A549 (cell line): Measurements from ENCODE around the gene VSTM4. TPM values are rescaled to one million over a fixed set of nuclear protein-coding genes. Genes with fewer than 3 reads are reported as not detected.

Experiments
- ATAC-seq, 2 experiments: fragments of 200-7000 bp in 1 of 2; fragments of >200 bp in 1 of 2; cut with Nextera tagmentation in 1 of 2; cut with Tn5 transposase in 1 of 2; 3 replicates each; pipeline versions ENCODE4 v1.8.0 to v1.9.1; 2018 to 2020; ENCODE audit warnings: mild to moderate bottlenecking in 1 of 2, moderate library complexity in 1 of 2
- CTCF ChIA-PET: fragments of 300-600 bp; sonication (Branson Sonifier 250); formaldehyde crosslinking; extraction: SDS; loops from one replicate; lab custom pipeline; 2021; ENCODE audit warnings: antibody characterized with exemption, inconsistent platforms; lab: Yijun Ruan, JAX
- POLR2A ChIA-PET: fragments of 350-600 bp; formaldehyde crosslinking; extraction: SDS; loops from one replicate; lab custom pipeline; 2021; ENCODE audit warnings: antibody characterized with exemption, inconsistent platforms; lab: Yijun Ruan, JAX
- DNase-seq, 2 experiments: peaks; one replicate each; pipeline versions ENCODE4 v3.0.0 to v3.0.0-alpha.2; 2011 to 2016; ENCODE audit warnings: low read depth in 1 of 2, low spot score in 1 of 2
- FAIRE-seq: peaks from 2 replicates; lab custom pipeline; 2011; peaks lifted over from hg19 to GRCh38; lab: Jason Lieb, UNC
- H3K27ac ChIP-seq, 2 experiments: fragments of >200 bp; sonication (Bioruptor Twin); formaldehyde crosslinking; 3 replicates each; pipeline ENCODE4 v1.5.1; 2016 to 2017
- H3K4me1 ChIP-seq: fragments of >200 bp; sonication (Bioruptor Twin); formaldehyde crosslinking; 3 replicates; pipeline ENCODE4 v1.6.1; 2016
- H3K4me2 ChIP-seq: fragments of >200 bp; sonication (Bioruptor Twin); formaldehyde crosslinking; 3 replicates; pipeline ENCODE4 v1.6.1; 2016
- H3K4me3 ChIP-seq: fragments of >200 bp; sonication (Bioruptor Twin); formaldehyde crosslinking; 3 replicates; pipeline ENCODE4 v1.5.1; 2016
- H3K9me3 ChIP-seq: fragments of >200 bp; sonication (Bioruptor Twin); formaldehyde crosslinking; 3 replicates; pipeline ENCODE4 v1.6.1; 2016
- CBX2 ChIP-seq: fragments of 200-600 bp; sonication (generic); IDR thresholded peaks from 2 replicates; pipeline ENCODE4 v1.6.1; 2016; ENCODE audit warnings: low read depth, mild to moderate bottlenecking, borderline replicate concordance
- CEBPB ChIP-seq, 2 experiments: fragments of >200 bp in 1 of 2; sonication (Bioruptor Twin) in 1 of 2; formaldehyde crosslinking in 1 of 2; IDR thresholded peaks; 2 replicates each; pipeline ENCODE4 v1.6.1; 2012 to 2016
- CTCF ChIP-seq: fragments of >200 bp; sonication (Bioruptor Twin); formaldehyde crosslinking; IDR thresholded peaks from 3 replicates; pipeline ENCODE4 v1.5.1; 2016
- E2F6 ChIP-seq: IDR thresholded peaks from 2 replicates; pipeline ENCODE4 v1.6.1; 2012; ENCODE audit warnings: low read depth, borderline replicate concordance
- EP300 ChIP-seq, 2 experiments: fragments of >200 bp; sonication (Bioruptor Twin); formaldehyde crosslinking; IDR thresholded peaks; 2 replicates in 1 of 2; 3 replicates in 1 of 2; pipeline ENCODE4 v1.6.1; 2016 to 2017
- FOXS1 ChIP-seq: fragments of 250-450 bp; sonication (Bioruptor Pico); IDR thresholded peaks from 2 replicates; pipeline ENCODE4 v1.5.0; 2020; ENCODE audit warnings: mild to moderate bottlenecking, moderate library complexity
- HDAC2 ChIP-seq: fragments of 200-600 bp; sonication (generic); IDR thresholded peaks from 2 replicates; pipeline ENCODE4 v1.6.1; 2016
- HEYL ChIP-seq: fragments of 250-450 bp; sonication (Bioruptor Pico); IDR thresholded peaks from 2 replicates; pipeline ENCODE4 v1.8.0; 2021; ENCODE audit warnings: mild to moderate bottlenecking, moderate library complexity
- HOXA7 ChIP-seq: fragments of 250-450 bp; sonication (Bioruptor Pico); IDR thresholded peaks from 2 replicates; pipeline ENCODE4 v1.5.0; 2020; ENCODE audit warnings: mild to moderate bottlenecking, moderate library complexity
- KDM1A ChIP-seq: fragments of 200-600 bp; sonication (generic); IDR thresholded peaks from 2 replicates; pipeline ENCODE4 v1.6.1; 2016; ENCODE audit warnings: low read depth, mild to moderate bottlenecking
- MAFK ChIP-seq: fragments of 450-650 bp; IDR thresholded peaks from 2 replicates; pipeline ENCODE4 v1.6.1; 2014; ENCODE audit not compliant: partially characterized antibody
- NFE2L2 ChIP-seq: fragments of 150-350 bp; conservative IDR thresholded peaks from 2 replicates; pipeline ENCODE4 v1.6.1; 2014; ENCODE audit warnings: low read length
- POLR2AphosphoS2 ChIP-seq: conservative IDR thresholded peaks from 2 replicates; pipeline ENCODE4 v1.6.1; 2012; ENCODE audit warnings: low read length, improper control_type of control experiment, inconsistent platforms
- RFX5 ChIP-seq: fragments of 450-650 bp; IDR thresholded peaks from 2 replicates; pipeline ENCODE4 v1.7.1; 2014; ENCODE audit warnings: antibody characterized with exemption, mild to moderate bottlenecking, moderate library complexity
- RNF2 ChIP-seq: fragments of 200-600 bp; sonication (generic); IDR thresholded peaks from 2 replicates; pipeline ENCODE4 v1.6.1; 2016; ENCODE audit warnings: low read depth, mild to moderate bottlenecking, antibody characterized with exemption, moderate library complexity, borderline replicate concordance
- SREBF2 ChIP-seq: fragments of 450-650 bp; IDR thresholded peaks from 2 replicates; pipeline ENCODE4 v1.6.1; 2014; ENCODE audit warnings: mild to moderate bottlenecking, moderate library complexity
- TFCP2L1 ChIP-seq: fragments of 250-450 bp; sonication (Bioruptor Pico); IDR thresholded peaks from 2 replicates; pipeline ENCODE4 v1.5.0; 2021; ENCODE audit warnings: mild to moderate bottlenecking
- TP53 ChIP-seq: fragments of 250-450 bp; sonication (Bioruptor Pico); IDR thresholded peaks from 2 replicates; pipeline ENCODE4 v1.5.0; 2021; ENCODE audit warnings: mild to moderate bottlenecking, moderate library complexity
- WGBS: methylation state at CpG from one replicate; pipeline ENCODE4 v1.1.6; 2017; ENCODE audit errors: missing lambda C conversion rate; 5-methylcytosine and 5-hydroxymethylcytosine counted together
- polyA plus RNA-seq, 4 experiments: library from polyadenylated mRNA; depleted of rRNA in 3 of 4; stranded (reverse); fragments of >200 nt; fragmentation: RNase III in 1 of 4; extraction: RNeasy Plus Mini Kit Qiagen cat#74134 plus additional on column Dnase treatment in 1 of 4; gene quantifications; 2 replicates in 3 of 4; 3 replicates in 1 of 4; pipeline ENCODE4 v1.2.3, GENCODE V29; 2011 to 2017
- TF ChIP-seq, protein P1 (sequence below): fragments of 450-650 bp; IDR thresholded peaks from 2 replicates; pipeline ENCODE4 v1.6.1; 2014; ENCODE audit warnings: antibody characterized with exemption

Gene VSTM4
- polyA plus RNA-seq, 2 of the 4 experiments (the other 2 are of a cell fraction) = 0.18 to 0.53 TPM

DNA sequence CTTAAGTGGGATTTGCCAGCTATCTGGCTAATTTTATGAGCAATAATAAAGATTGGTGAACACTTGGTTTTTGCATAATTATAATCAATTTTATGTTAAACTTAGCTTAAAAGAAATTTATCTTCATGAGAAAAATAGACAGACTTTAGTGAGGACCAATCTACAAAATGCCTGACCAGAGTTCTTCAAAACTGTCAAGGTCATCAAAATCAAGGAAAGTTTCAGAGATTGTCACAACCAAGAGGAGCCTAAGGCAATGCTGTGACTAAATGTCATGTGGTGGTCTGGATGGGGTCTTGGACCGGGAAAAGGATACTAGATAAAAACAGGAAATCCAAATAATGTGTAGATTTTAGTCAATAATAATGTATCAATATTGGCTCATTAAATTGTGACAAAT is 36.2 kb upstream of the VSTM4 start:
- CTCF ChIA-PET = interaction anchor here (1.4 to 2.4 kb wide), 2 partner anchors 11 to 13 kb away, joined by 3 to 8 read pairs; no protein-coding TSS in a partner anchor
- DNase-seq = no peak

DNA sequence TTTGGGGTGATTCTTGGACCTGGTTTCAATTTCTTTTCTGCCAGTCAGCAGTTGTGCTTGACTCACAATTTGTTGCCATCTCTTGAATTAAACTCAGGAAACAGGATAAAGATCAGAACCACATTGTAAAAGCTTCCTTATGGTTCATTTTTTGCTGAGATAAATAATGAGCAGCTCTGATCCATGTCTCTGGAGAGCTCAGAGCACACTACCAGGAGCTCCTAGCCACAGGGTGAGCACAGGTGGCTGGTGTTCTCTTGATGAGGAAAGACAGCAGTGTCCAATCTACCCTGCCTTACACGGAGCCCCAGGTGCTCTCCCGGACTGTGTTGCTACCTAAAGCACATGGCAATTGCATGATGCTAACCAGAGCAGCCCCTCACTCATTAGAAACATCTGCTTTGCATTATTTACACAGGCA is 35.7 kb upstream of the VSTM4 start:
- peak; percentile 26 for TF ChIP-seq MAFK
- no peak for TF ChIP-seq KDM1A
- TF ChIP-seq, all 56 proteins: peak for 1
- CTCF ChIA-PET = interaction anchor here (1.4 to 2.4 kb wide), 2 partner anchors 11 to 13 kb away, joined by 3 to 8 read pairs; no protein-coding TSS in a partner anchor
- no peak for DNase-seq
- POLR2A ChIA-PET = no interaction called here
- Histone ChIP-seq H3K4me1 (no peaks in the 10 kb centered on the region), H3K9me3 (no peaks in the 10 kb centered on the region; the same call in 2 of the 3 replicates), H3K27ac (no peak overlapping the region), H3K4me3 (no peak overlapping the region), H3K4me2 (no peak overlapping the region)
- WGBS = 0% methylated on average over 2 of the region's 2 CpGs
- ATAC-seq = no peak
- FAIRE-seq = no peak

More for the DNA sequence above, 36.2 kb upstream of the VSTM4 start:
- no peak overlapping the region for H3K27ac ChIP-seq
- 3% methylated on average over 1 of the region's 1 CpG for WGBS
- no peaks in the 10 kb centered on the region for H3K4me1 ChIP-seq
- no peaks in the 10 kb centered on the region; the same call in 2 of the 3 replicates for H3K9me3 ChIP-seq
- POLR2A ChIA-PET = no interaction called here
- no peak overlapping the region for H3K4me3 ChIP-seq
- ATAC-seq (no peak), FAIRE-seq (no peak)
- no peak overlapping the region for H3K4me2 ChIP-seq
- TF ChIP-seq EP300 (IDR thresholded peaks at IDR 0.05) (no peak), TP53 (no peak), MAFK (peak; percentile 80), CBX2 (no peak)

- WGBS = 29% methylated on average over 5 of the region's 5 CpGs
- Histone ChIP-seq H3K27ac (no peak overlapping the region), H3K4me2 (no peak overlapping the region)
- ATAC-seq = no peak
- POLR2A ChIA-PET = no interaction called here
- TF ChIP-seq CEBPB (IDR thresholded peaks at IDR 0.05) (no peak), NFE2L2 (no peak)
- TF ChIP-seq, all 56 proteins: peak for 0
- no peaks in the 10 kb centered on the region for H3K4me1 ChIP-seq
- DNase-seq (no peak), FAIRE-seq (no peak)
- CTCF ChIA-PET = interaction anchor here (1.4 to 2.4 kb wide), 2 partner anchors 12 to 14 kb away, joined by 3 to 8 read pairs; no protein-coding TSS in a partner anchor
- no peak overlapping the region for H3K4me3 ChIP-seq
- no peaks in the 10 kb centered on the region; the same call in 2 of the 3 replicates for H3K9me3 ChIP-seq
Observed at GRCh38 chr10:49150426-49150825, 35.1 kb upstream of the VSTM4 start.

DNA sequence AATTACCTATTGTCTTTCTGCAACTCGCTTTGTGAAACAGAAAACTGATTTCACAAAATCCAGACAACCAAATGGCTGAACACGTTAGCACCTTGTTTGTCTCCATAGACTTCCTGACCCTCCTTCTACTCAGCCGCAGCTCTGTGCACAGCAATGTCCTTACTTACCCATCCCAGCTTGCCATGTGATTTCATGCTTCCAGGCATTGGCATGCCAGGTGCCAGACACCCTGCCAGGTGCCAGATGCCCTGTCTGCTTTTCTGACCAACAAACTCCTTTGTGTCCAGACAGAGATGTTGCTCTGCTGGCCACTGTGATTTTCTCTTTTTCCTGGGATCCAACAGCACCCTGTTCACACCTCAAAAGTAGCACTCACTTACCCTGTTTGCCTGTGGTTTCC is 34.6 kb upstream of the VSTM4 start:
- no peaks in the 10 kb centered on the region for H3K4me1 ChIP-seq
- POLR2A ChIA-PET = no interaction called here
- CTCF ChIA-PET = interaction anchor here (1.4 kb wide), 1 partner anchor 12 kb away, joined by 3 read pairs; no protein-coding TSS in a partner anchor
- no peak overlapping the region for H3K27ac ChIP-seq
- ATAC-seq (no peak), FAIRE-seq (no peak), DNase-seq (no peak)
- TF ChIP-seq NFE2L2 (no peak), CEBPB (IDR thresholded peaks at IDR 0.05) (no peak), KDM1A (no peak), RNF2 (no peak), TFCP2L1 (CRISPR knock-in tag) (no peak), HDAC2 (no peak), HOXA7 (no peak), SREBF2 (no peak), HEYL (no peak), POLR2AphosphoS2 (no peak), RFX5 (no peak), CTCF (no peak), E2F6 (no peak), FOXS1 (CRISPR knock-in tag) (no peak)
- TF ChIP-seq, protein P1, sequence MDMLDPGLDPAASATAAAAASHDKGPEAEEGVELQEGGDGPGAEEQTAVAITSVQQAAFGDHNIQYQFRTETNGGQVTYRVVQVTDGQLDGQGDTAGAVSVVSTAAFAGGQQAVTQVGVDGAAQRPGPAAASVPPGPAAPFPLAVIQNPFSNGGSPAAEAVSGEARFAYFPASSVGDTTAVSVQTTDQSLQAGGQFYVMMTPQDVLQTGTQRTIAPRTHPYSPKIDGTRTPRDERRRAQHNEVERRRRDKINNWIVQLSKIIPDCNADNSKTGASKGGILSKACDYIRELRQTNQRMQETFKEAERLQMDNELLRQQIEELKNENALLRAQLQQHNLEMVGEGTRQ = no peak
- 7% methylated on average over 3 of the region's 3 CpGs for WGBS
- H3K4me3 ChIP-seq = no peak overlapping the region
- H3K9me3 ChIP-seq = no peaks in the 10 kb centered on the region; the same call in 2 of the 3 replicates
- H3K4me2 ChIP-seq = no peak overlapping the region
